Putamen (tissue), 1 donor: ENCODE data around the gene ACMSD.

Experiments
- DNase-seq: peaks from one replicate; pipeline ENCODE4 v3.0.0-alpha.2; 2016; ENCODE audit warnings: low spot score

The ACMSD gene

GRCh38 chr2:134949981-134950708 lies 111.7 kb downstream of the ACMSD start:
- no peak for DNase-seq

- no peak for DNase-seq
These were observed 112.5 kb downstream of the ACMSD start for GRCh38 chr2:134950886-134951285.
